Ramos (cell line): ENCODE data around the gene KHDRBS2.
"Not testable (repeated sequence)": the region's sequence is repeated elsewhere in the genome, so short reads cannot be mapped to it uniquely, and the experiment has no call there.

ENCODE experiments used
- in situ Hi-C: fragments of 300-500 bp; cut with MboI; formaldehyde crosslinking; loops from one replicate; pipeline ENCODE4 v1.14.3; 2022; ENCODE audit warnings: low sequenced_read_pairs; ENCODE audit not compliant: unreplicated experiment

KHDRBS2 gene

GRCh38 chr6:61886608-61887259, 399.3 kb downstream of the KHDRBS2 start:
- in situ Hi-C loops, result no loop called here

DNA sequence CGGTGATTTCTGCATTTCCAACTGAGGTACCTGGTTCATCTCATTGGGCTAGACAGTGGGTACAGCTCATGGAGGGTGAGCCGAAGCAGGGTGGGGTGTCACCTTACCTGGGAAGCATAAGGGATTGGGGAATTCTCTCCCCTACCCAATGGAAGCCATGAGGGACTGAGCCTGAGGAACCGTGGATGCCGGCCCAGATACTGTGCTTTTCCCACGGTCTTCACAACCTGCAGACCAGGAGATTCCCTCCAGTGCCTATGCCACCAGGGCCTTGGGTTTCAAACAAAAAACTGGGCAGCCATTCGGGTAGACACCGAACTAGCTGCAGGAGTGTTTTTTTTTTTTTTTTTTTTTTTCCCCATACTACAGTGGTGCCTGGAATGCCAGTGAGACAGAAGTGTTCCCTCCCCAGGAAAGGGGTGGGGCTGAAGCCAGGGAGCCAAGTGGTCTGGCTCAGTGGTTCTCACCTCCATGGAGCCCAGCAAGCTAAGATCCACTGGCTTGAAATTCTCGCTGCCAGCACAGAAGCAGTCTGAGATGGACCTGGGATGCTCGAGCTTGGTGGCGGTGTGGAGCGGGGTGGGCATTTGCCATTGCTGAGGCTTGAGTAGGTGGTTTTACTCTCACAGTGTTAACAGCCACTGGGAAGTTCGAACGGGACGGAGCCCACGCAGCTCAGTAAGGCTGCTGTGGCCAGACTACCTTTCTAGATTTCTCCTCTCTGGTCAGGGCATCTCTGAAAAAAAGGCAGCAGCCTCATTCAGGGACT, 416.2 kb downstream of the KHDRBS2 start:
- in situ Hi-C loops, result no loop called here

DNA sequence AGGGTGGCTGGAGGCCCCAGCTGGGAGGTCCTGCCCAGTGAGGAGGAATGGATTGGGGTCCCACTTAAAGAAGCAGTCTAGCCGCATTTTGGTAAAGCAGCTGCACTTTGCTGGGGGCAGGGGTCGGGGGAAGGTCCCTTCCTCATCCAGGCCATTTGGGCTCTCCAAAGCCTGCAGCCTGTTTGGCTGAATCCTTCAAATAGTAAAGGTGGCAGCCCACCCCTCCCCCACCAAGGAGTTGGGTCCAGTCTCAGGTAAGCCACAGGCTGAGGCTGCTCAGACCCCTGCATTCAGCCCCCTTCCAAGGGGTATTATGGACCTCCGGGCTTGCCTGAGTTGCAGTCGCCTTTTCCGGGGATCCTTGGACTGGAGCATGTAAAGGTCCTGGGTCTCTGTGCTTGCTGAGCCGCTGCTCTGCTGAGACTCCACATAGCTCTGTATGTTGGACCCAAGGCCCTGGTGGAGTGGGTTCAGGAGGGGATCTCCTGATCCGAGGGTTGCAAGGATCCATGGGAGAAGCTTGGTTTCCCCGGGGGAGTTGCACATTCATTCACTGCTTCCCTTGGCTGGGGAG, 417.4 kb downstream of the KHDRBS2 start:
- in situ Hi-C loops, result no loop called here

DNA sequence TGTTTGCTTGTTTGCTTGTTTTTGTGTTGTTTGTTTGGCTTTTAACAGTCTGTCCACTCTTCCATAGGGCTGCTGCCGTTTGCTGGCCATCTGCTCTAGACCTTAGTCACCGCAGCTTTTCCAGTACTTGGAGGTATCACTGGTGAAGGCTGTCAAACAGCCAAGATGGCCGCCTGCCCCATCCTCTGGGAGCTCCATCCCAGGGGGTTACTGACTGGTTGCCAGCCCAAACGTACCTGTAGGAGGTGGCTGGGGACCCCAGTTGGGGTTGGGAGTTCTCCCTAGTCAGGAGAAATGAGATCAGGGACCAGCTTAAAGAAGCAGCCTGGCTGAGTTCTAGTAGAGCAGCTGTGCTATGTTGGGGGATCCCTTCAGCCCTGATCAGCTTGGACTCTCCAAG, 418.4 kb downstream of the KHDRBS2 start:
- in situ Hi-C loops, result no loop called here

DNA sequence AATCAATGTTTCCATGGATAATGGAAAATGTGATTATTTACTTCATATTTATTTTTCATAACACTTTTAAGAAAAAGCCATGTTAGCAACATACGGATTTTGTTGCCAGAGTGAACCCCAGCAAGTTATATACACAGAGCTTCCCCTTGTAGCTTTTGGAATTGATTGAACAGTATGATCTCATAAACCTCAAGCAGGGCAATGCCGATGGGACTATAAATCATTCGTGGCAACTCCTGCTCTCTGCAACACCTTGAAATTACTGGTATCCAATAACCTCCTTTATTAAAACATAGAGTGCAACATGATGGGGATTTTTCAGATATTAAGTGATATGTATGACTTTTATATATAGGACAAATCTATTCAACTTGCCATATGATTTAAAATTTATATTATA, 428.5 kb downstream of the KHDRBS2 start:
- in situ Hi-C loops, result no loop called here

- in situ Hi-C loops, result no loop called here
These were observed 444.1 kb downstream of the KHDRBS2 start for GRCh38 chr6:61841958-61842357.

DNA sequence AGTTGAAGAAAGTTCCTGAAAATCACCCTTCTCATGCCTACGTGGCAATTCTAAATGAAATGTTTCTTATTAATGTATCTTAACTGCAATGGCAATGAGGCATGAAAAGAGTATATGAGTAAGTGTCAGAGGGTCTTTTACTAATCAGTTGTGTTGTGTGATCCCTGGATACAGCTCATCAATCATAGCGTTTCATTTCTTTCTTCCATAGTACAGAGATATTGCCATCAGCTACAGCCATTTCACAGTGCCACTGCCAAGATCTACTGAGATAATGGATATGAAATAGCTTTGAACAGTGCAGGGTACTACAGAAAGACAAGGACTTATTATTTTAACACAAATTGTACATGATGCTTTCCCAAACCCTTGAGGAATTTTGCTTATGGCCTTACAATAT, 450.8 kb downstream of the KHDRBS2 start:
- in situ Hi-C loops, result no loop called here

- in situ Hi-C loops, result no loop called here
These were observed 452.8 kb downstream of the KHDRBS2 start for GRCh38 chr6:61833176-61833755.

DNA sequence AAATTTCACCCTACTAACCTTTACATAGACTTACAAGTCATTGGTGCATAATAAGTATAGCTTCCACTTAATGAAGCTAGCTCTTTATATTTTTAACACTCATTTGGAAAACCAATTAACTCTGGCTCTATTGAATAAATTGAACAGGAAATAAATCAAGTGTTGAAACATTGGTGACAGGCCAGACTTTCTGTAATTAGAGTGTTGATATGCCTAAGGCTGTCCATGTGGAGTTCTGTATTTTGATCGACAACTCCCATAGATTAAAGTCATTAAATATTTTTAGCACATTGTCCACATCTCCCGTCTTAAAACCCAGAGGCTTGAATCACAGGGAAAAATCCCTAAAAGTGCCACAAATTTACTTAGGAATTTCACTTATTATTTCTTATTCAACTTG, 468.3 kb downstream of the KHDRBS2 start:
- in situ Hi-C loops, result no loop called here

DNA sequence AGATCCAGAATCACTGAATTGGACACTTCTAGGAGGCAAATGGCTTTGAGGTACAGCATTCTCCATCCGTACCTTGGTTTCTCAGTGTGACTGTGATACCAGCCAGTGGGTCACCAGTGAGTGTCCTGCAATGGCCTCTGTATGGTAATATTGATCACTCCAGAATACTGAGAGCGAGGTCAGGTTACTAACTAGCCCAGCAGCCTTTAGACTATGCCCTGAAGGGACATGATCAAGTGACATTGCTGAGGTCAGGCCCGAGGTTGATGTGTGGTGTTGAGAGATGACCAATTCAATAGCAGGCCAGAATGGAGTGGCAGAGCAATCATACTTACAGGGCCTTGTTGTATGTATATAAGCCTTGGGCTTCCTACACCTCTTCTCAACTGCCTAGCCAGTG, 476.0 kb downstream of the KHDRBS2 start:
- in situ Hi-C loops, result no loop called here

GRCh38 chr6:61809004-61809595, 476.9 kb downstream of the KHDRBS2 start:
- in situ Hi-C loops, result no loop called here

DNA sequence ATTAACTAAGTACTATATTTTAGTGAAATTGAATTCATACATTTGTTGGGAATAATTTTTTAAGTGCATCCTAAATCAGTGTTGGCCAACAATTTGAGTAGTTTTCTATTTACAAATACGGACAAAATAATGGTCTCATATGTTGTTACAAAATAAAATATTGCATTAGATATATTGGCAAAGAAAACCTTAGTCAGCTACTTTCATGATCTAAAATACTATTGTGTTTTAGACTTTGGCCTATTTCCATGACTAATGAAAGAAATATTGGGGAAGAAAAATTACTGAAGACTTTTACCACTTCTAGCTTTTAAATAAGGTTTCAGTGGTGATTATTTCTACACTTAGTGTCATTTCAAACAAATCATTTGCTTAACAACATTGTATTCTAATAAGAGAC, 498.0 kb downstream of the KHDRBS2 start:
- in situ Hi-C loops, result no loop called here

- in situ Hi-C loops, result not testable (repeated sequence)
These were observed 516.6 kb downstream of the KHDRBS2 start for GRCh38 chr6:61769446-61769845.

DNA sequence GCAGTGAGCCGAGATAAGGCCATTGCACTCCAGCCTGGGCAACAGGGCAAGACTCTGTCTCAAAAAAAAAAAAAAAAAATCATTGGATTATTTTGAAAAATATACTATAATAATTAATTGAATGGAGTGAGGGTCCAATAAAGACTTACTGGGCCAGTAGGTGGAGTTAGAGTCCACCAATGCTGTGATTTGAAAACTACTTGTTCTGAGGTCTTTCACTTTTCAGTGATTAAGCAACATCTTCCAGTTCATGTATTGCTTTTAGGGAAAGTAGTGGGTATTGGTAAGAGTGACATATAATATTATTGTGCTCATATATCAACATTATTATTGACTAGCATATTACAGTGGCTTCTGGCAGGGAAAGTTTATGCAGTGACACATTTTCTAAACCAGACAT, 530.3 kb downstream of the KHDRBS2 start:
- in situ Hi-C loops, result no loop called here

- in situ Hi-C loops, result no loop called here
These were observed 534.0 kb downstream of the KHDRBS2 start for GRCh38 chr6:61751986-61752385.

GRCh38 chr6:61745994-61746393, 540.0 kb downstream of the KHDRBS2 start:
- in situ Hi-C loops, result no loop called here

GRCh38 chr6:61711849-61712248, 574.2 kb downstream of the KHDRBS2 start:
- in situ Hi-C loops, result no loop called here

GRCh38 chr6:61688165-61688564, 597.9 kb downstream of the KHDRBS2 start:
- in situ Hi-C loops, result no loop called here

GRCh38 chr6:61682562-61682961, 603.5 kb downstream of the KHDRBS2 start:
- in situ Hi-C loops, result no loop called here

DNA sequence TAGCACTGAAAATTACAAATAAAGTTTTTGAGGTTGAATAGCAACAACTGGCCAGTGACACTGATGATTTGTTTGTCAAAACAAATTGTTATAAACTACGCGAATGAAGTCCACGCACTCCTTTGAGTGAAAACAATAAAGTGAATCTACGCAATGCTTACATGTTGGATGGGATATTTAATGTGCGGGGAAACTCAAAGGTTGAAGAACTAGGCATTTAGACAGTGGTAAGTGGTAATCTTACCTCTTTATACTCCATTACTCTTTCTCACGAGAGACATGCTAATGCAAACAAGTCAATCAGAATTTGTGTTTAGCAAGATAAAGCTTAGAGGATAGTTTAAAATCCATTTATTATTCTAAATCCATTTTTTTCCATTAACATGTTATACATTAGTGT, 606.4 kb downstream of the KHDRBS2 start:
- in situ Hi-C loops, result no loop called here

- in situ Hi-C loops, result no loop called here
These were observed 610.3 kb downstream of the KHDRBS2 start for GRCh38 chr6:61675734-61676133.
